SK-N-SH treated with all-trans-retinoic acid at 6 μM for 48 hours (cell line): ENCODE data around the gene LRMDA.

Experiments
- ATAC-seq: fragments of 200-7000 bp; cut with Tn5 transposase; 3 replicates; pipeline ENCODE4 v1.9.1; 2020; ENCODE audit warnings: mild to moderate bottlenecking, moderate library complexity
- ARNTL ChIP-seq: fragments of 450-650 bp; formaldehyde crosslinking; IDR thresholded peaks from 2 replicates; pipeline ENCODE4 v1.5.0; 2020; ENCODE audit warnings: low read depth, mild to moderate bottlenecking, moderate library complexity, borderline replicate concordance
- BACH2 ChIP-seq: fragments of 250-450 bp; sonication (Bioruptor Pico); IDR thresholded peaks from 2 replicates; pipeline ENCODE4 v1.9.0; 2021; ENCODE audit warnings: mild to moderate bottlenecking, borderline replicate concordance
- CSDC2 ChIP-seq: fragments of 250-450 bp; sonication (Bioruptor Pico); IDR thresholded peaks from 2 replicates; pipeline ENCODE4 v1.5.0; 2020; ENCODE audit warnings: mild to moderate bottlenecking, moderate library complexity
- CSRNP3 ChIP-seq: fragments of 250-450 bp; sonication (Bioruptor Pico); IDR thresholded peaks from 2 replicates; pipeline ENCODE4 v1.5.1; 2021; ENCODE audit warnings: mild to moderate bottlenecking, moderate library complexity
- ESRRG ChIP-seq: fragments of 250-450 bp; sonication (Bioruptor Pico); IDR thresholded peaks from 2 replicates; pipeline ENCODE4 v1.6.1; 2021; ENCODE audit warnings: mild to moderate bottlenecking
- GLIS3 ChIP-seq: fragments of 250-450 bp; sonication (Bioruptor Pico); IDR thresholded peaks from 2 replicates; pipeline ENCODE4 v1.5.0; 2020; ENCODE audit warnings: mild to moderate bottlenecking, moderate library complexity
- OSR1 ChIP-seq: fragments of 250-450 bp; sonication (Bioruptor Pico); IDR thresholded peaks from 2 replicates; pipeline ENCODE4 v1.8.0; 2022; ENCODE audit warnings: moderate library complexity, mild to moderate bottlenecking, inconsistent platforms
- PATZ1 ChIP-seq: fragments of 250-450 bp; sonication (Bioruptor Pico); IDR thresholded peaks from 2 replicates; pipeline ENCODE4 v1.8.0; 2020; ENCODE audit warnings: mild to moderate bottlenecking, moderate library complexity, borderline replicate concordance
- POU6F1 ChIP-seq: fragments of 250-450 bp; sonication (Bioruptor Pico); IDR thresholded peaks from 2 replicates; pipeline ENCODE4 v1.8.0; 2021; ENCODE audit warnings: low read depth, mild to moderate bottlenecking, moderate library complexity, borderline replicate concordance
- PPARA ChIP-seq: fragments of 250-450 bp; sonication (Bioruptor Pico); IDR thresholded peaks from 2 replicates; pipeline ENCODE4 v1.5.0; 2020; ENCODE audit warnings: mild to moderate bottlenecking, borderline replicate concordance
- SNAI2 ChIP-seq: fragments of 250-450 bp; sonication (Bioruptor Pico); IDR thresholded peaks from 2 replicates; pipeline ENCODE4 v1.5.0; 2020; ENCODE audit warnings: mild to moderate bottlenecking, moderate library complexity
- TCF4 ChIP-seq: fragments of 250-450 bp; sonication (Bioruptor Pico); IDR thresholded peaks from 2 replicates; pipeline ENCODE4 v1.8.0; 2021; ENCODE audit warnings: mild to moderate bottlenecking, moderate library complexity, borderline replicate concordance
- TOX ChIP-seq: fragments of 250-450 bp; sonication (Bioruptor Pico); IDR thresholded peaks from 2 replicates; pipeline ENCODE4 v1.8.0; 2021; ENCODE audit warnings: mild to moderate bottlenecking, moderate library complexity, borderline replicate concordance
- TSHZ2 ChIP-seq: fragments of 250-450 bp; sonication (Bioruptor Pico); IDR thresholded peaks from 2 replicates; pipeline ENCODE4 v1.5.0; 2020; ENCODE audit warnings: mild to moderate bottlenecking, moderate library complexity
- ZC3H10 ChIP-seq: fragments of 250-450 bp; sonication (Bioruptor Pico); IDR thresholded peaks from 2 replicates; pipeline ENCODE4 v1.5.1; 2021; ENCODE audit warnings: mild to moderate bottlenecking, moderate library complexity
- ZFP3 ChIP-seq: fragments of 250-450 bp; sonication (Bioruptor Pico); IDR thresholded peaks from 2 replicates; pipeline ENCODE4 v1.5.0; 2020; ENCODE audit warnings: mild to moderate bottlenecking, moderate library complexity
- ZFP30 ChIP-seq: fragments of 450-650 bp; formaldehyde crosslinking; IDR thresholded peaks from 2 replicates; pipeline ENCODE4 v1.5.0; 2022; ENCODE audit warnings: mild to moderate bottlenecking, moderate library complexity
- ZNF565 ChIP-seq: fragments of 450-650 bp; formaldehyde crosslinking; conservative IDR thresholded peaks from 2 replicates; pipeline ENCODE4 v1.5.0; 2020; ENCODE audit warnings: low read depth, mild to moderate bottlenecking, moderate library complexity
- ZNF70 ChIP-seq: fragments of 450-650 bp; formaldehyde crosslinking; IDR thresholded peaks from 2 replicates; pipeline ENCODE4 v1.5.0; 2020; ENCODE audit warnings: mild to moderate bottlenecking, moderate library complexity
- ZNF8 ChIP-seq: fragments of 450-650 bp; formaldehyde crosslinking; IDR thresholded peaks from 2 replicates; pipeline ENCODE4 v1.5.0; 2020; ENCODE audit warnings: mild to moderate bottlenecking, moderate library complexity
- TF ChIP-seq, protein P1 (sequence below): fragments of 250-450 bp; sonication (Bioruptor Pico); IDR thresholded peaks from 2 replicates; pipeline ENCODE4 v1.5.1; 2020; ENCODE audit warnings: low read depth, mild to moderate bottlenecking, moderate library complexity

LRMDA gene

GRCh38 chr10:76305930-76306615, 874.6 kb downstream of the LRMDA start:
- no peak for ATAC-seq
- TF ChIP-seq ZFP3 (CRISPR knock-in tag) (no peak), ARNTL (CRISPR knock-in tag) (no peak), GLIS3 (CRISPR knock-in tag) (no peak)

DNA sequence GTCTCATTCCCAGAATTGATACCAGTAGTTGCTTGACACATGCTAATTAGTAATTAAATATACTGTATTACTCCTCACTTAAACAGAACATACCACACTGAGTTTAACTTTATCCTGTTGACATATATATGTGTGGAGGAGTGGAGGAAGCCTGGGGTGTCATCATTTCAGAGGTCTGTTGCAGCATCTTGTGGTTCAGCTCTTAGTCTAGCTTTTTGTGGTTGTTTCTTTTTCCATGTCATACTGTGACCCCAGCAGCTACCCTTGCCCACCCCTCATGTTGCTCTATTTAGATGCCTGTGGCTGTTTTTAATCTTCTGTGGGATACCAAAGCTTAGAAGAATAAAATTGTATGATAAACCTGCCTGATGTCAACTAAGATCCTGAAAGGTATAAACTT, 875.4 kb downstream of the LRMDA start:
- TF ChIP-seq BACH2, result no peak
- TF ChIP-seq TSHZ2 (CRISPR knock-in tag), result no peak
- no peak for TF ChIP-seq TCF4
- no peak for TF ChIP-seq CSDC2 (CRISPR knock-in tag)
- TF ChIP-seq OSR1, result no peak
- TF ChIP-seq PPARA (CRISPR knock-in tag), result no peak
- no peak for TF ChIP-seq ZNF8 (CRISPR knock-in tag)
- no peak for TF ChIP-seq POU6F1 (CRISPR knock-in tag)
- TF ChIP-seq ZC3H10 (CRISPR knock-in tag), result no peak
- TF ChIP-seq ESRRG (CRISPR knock-in tag), result no peak
- TF ChIP-seq, protein P1, sequence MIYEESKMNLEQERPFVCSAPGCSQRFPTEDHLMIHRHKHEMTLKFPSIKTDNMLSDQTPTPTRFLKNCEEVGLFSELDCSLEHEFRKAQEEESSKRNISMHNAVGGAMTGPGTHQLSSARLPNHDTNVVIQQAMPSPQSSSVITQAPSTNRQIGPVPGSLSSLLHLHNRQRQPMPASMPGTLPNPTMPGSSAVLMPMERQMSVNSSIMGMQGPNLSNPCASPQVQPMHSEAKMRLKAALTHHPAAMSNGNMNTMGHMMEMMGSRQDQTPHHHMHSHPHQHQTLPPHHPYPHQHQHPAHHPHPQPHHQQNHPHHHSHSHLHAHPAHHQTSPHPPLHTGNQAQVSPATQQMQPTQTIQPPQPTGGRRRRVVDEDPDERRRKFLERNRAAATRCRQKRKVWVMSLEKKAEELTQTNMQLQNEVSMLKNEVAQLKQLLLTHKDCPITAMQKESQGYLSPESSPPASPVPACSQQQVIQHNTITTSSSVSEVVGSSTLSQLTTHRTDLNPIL, result no peak
- no peak for TF ChIP-seq TOX (CRISPR knock-in tag)
- no peak for TF ChIP-seq PATZ1
- TF ChIP-seq ZNF565 (CRISPR knock-in tag), result no peak
- no peak for TF ChIP-seq CSRNP3 (CRISPR knock-in tag)
- no peak for TF ChIP-seq ZNF70 (CRISPR knock-in tag)
- no peak for TF ChIP-seq ARNTL (CRISPR knock-in tag)
- TF ChIP-seq ZFP3 (CRISPR knock-in tag), result no peak
- no peak for TF ChIP-seq SNAI2
- no peak for TF ChIP-seq ZFP30 (CRISPR knock-in tag)
- ATAC-seq, result no peak

GRCh38 chr10:76309070-76309469, 877.6 kb downstream of the LRMDA start:
- peak; percentile 18 for ATAC-seq
- TF ChIP-seq TCF4 (no peak), OSR1 (no peak), BACH2 (no peak), POU6F1 (CRISPR knock-in tag) (no peak), CSRNP3 (CRISPR knock-in tag) (no peak)
- TF ChIP-seq, protein P1, result no peak
